ENCODE results near the gene SLC6A12.

DNA sequence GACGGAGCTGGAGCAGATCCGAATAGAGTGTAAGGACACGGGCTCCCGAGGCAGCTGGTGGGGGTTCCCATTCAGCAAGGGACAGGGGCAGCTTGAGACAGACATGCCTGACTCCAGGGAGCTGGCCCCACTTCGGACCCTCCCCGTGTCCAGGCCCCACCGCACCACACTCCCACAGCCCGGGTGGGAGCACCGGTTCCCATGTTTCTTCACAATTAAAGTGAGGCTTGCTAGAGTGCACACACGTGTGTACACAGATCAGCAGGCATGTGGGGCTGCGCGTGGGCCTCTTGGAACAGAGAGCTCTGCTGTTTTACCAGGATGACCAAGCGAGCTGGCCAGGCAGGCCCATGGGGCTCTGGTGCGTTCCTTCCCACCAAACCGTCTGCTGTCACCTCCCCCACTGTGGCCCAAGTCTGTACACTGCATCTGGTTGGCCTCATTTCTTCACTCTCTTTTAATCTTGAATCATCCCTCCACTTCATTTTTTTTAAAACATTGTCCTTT lies 48.0 kb downstream of the SLC6A12 start:
- TF ChIP-seq, protein P1, sequence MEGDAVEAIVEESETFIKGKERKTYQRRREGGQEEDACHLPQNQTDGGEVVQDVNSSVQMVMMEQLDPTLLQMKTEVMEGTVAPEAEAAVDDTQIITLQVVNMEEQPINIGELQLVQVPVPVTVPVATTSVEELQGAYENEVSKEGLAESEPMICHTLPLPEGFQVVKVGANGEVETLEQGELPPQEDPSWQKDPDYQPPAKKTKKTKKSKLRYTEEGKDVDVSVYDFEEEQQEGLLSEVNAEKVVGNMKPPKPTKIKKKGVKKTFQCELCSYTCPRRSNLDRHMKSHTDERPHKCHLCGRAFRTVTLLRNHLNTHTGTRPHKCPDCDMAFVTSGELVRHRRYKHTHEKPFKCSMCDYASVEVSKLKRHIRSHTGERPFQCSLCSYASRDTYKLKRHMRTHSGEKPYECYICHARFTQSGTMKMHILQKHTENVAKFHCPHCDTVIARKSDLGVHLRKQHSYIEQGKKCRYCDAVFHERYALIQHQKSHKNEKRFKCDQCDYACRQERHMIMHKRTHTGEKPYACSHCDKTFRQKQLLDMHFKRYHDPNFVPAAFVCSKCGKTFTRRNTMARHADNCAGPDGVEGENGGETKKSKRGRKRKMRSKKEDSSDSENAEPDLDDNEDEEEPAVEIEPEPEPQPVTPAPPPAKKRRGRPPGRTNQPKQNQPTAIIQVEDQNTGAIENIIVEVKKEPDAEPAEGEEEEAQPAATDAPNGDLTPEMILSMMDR (IDR thresholded peaks at IDR 0.05) = no peak
- TF ChIP-seq POLR2A (IDR thresholded peaks at IDR 0.05) = no peak

Data from heart left ventricle (tissue), 13 donors.